Measurements from ENCODE around the gene DHCR24.
"Not testable (repeated sequence)": the region's sequence is repeated elsewhere in the genome, so short reads cannot be mapped to it uniquely, and the experiment has no call there.

The DHCR24 gene

GRCh38 chr1:54887665-54888071 is 673 bp upstream of the DHCR24 start:
- DNase-seq: no peak

DNA sequence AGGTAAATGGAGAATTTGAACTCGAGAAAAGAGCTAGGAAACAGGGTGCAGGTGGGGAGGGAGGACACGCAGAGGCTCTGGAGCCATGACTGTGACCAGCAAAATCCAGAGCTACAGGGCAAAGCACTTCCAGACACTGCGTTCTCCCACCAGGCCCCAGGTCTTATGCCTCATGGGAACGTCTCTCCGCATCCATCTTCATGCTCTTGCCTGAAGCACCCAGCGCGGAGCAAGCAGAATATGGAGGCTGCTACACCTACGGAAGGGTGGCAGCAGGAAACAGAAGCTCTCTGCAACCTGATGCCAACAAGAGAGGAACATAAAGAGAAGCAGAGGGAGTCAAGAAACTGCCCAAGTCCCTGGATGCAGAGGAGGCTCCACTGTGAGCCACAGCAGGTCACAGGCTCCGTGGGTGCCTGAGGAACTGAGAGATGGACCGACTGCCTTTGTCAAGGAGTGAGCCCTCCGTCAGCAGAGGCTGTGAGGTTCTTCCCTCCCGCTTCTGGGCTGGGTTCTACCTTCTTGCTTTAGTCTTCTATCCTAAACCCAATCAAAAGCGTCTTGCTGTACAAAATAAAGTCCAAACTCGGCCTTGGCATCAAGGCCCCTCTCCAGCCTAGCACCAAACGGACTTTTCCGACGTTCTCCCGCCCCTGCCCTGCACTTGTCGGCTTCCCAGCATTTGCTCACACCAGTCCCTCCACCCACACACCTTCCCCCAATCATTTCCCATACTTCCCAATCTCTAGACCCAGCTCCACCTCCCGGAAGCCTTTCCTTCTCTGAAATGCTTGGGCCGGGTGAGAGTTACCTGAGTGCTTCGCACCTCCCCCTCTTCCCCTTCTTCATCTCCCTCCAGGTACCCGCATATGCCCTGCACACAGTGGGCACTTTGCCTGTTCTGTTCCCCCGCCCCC is 930 bp downstream of the DHCR24 start:
- DNase-seq: peak; percentile 36

DNA sequence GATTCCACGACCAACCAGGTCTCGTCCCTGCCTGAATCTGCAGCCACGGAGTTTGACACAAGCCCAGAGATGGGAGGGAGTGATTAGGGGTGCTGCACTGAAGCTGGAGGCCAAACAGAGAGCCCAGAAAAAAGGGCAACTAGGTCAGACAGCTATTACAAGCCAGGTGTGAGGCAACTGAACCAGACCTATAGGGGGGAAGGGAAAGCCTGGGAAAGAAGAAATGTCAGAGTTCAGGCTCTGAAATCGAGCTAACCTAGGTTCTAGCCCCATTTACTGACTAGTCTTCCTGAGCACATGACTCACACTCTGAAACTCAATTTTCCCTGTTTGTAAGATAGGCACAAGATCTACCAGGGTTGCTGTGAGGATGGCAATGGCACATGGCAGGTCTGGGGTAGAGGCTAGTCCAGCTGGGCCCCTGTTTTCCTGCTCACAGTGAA is 1.7 kb downstream of the DHCR24 start:
- no peak for DNase-seq

- DNase-seq: no peak
Observed at GRCh38 chr1:54884768-54885167, 2.2 kb downstream of the DHCR24 start.

- DNase-seq: no peak
Observed at GRCh38 chr1:54884135-54884586, 2.8 kb downstream of the DHCR24 start.

GRCh38 chr1:54883349-54884102 is 3.5 kb downstream of the DHCR24 start:
- DNase-seq: no peak

GRCh38 chr1:54882519-54882918 is 4.5 kb downstream of the DHCR24 start:
- no peak for DNase-seq

- DNase-seq: not testable (repeated sequence)
Observed at GRCh38 chr1:54881604-54882003, 5.4 kb downstream of the DHCR24 start.

- DNase-seq: no peak
Observed at GRCh38 chr1:54879872-54880271, 7.1 kb downstream of the DHCR24 start.

DNA sequence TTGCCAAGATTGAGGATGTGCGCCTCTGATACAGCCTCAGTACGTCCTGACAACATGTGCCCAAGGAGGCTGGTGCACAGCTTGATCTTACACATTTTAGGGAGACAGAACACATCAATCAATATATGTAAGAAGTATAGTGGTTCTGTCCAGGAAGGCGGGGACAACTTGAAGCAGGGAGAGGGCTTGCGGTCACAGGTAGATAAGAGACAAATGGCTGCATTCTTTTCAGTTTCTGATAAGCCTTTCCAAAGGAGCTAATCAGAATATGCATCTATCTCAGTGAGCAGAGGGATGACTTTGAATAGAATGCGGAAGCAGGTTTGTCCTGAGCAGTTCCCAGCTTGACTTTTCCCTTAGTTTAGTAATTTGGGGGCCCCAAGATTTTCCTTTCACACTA is 10.2 kb downstream of the DHCR24 start:
- DNase-seq: no peak

GRCh38 chr1:54875000-54875399 is 12.0 kb downstream of the DHCR24 start:
- DNase-seq: no peak

- DNase-seq: no peak
Observed at GRCh38 chr1:54874079-54874830, 12.7 kb downstream of the DHCR24 start.

GRCh38 chr1:54872036-54872331 is 15.0 kb downstream of the DHCR24 start:
- no peak for DNase-seq

DNA sequence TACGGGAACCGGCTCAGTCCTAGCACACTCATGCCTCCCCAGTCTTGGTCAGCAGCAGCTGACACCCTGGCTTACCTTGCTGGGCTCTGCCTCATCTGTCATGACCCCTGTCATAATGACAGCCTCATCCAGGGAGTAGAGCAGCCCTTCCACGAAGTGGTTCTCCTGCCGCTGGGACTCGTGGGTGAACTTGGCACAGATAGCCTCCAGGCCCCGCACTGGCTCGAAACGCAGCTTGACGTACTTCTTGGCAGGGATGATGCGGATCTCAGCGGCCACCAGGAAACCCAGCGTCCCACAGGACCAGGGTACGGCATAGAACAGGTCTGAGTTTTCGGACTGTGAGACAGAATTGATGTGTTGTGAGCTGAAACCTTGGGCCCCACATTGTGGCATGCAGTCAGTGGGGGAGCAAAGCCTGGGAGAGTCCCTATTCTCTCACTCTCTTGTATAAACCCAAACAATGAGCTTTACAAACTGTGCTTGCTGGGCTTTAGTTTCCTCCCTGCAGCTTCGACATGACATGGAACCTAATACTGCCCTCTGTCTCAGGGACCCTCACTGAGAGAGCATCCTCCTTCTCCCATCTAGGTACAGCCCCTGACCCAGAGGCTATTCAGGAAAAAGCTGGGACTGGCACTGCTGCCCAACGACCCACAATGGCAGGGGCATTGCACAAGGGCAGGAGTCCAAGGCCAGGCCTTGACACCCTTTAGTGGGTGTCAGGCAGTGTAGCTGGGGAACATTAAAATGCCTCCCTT is 15.5 kb downstream of the DHCR24 start:
- no peak for DNase-seq

GRCh38 chr1:54870869-54871268 is 16.1 kb downstream of the DHCR24 start:
- no peak for DNase-seq

DNA sequence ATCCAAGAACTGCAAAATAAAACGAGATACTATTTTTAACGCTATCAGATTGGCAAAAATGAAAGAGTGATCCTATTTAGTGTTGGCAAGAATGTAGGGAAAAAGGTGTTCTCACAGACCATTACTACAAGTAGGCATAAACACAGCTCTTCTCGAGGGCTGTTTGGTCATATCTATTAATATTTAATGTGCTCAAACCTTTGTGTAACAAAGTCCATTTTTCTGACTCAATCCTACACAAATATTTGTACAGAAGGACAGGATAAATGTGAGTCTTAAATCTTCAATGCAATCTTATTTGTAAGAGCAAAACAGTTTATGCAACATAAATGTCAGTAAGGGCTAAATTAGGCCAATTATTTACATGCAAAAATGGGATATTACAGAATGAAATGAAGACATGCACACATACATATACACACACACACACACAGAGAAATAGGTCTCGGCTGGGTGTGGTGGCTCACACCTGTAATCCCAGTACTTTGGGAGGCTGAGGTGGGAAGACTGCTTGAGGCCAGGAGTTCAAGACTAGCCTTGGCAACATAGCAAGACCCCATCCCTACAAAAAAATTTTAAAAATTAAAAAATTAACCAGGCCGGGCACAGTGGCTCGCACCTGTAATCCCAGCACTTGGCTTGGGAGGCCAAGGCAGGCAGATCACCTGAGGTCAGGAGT is 17.7 kb downstream of the DHCR24 start:
- no peak for DNase-seq

DNA sequence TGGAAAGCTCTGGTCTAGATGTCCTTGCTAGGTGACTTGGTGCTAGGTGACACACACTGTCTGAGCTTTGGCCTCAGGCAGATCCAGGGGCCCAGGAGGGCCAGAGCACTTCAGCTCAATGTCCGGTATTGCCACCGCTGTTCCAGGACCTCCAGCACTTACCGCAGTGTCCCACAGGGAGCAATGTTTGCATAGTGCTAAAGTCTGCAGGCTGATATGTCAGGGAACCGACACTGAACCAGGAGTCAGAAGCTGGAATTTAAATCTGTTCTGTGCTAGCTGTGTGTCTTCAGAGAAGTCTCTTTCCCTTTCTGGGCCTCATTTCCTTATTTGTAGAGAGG is 19.3 kb downstream of the DHCR24 start:
- no peak for DNase-seq

- DNase-seq: no peak
Observed at GRCh38 chr1:54866801-54867716, 19.9 kb downstream of the DHCR24 start.

DNA sequence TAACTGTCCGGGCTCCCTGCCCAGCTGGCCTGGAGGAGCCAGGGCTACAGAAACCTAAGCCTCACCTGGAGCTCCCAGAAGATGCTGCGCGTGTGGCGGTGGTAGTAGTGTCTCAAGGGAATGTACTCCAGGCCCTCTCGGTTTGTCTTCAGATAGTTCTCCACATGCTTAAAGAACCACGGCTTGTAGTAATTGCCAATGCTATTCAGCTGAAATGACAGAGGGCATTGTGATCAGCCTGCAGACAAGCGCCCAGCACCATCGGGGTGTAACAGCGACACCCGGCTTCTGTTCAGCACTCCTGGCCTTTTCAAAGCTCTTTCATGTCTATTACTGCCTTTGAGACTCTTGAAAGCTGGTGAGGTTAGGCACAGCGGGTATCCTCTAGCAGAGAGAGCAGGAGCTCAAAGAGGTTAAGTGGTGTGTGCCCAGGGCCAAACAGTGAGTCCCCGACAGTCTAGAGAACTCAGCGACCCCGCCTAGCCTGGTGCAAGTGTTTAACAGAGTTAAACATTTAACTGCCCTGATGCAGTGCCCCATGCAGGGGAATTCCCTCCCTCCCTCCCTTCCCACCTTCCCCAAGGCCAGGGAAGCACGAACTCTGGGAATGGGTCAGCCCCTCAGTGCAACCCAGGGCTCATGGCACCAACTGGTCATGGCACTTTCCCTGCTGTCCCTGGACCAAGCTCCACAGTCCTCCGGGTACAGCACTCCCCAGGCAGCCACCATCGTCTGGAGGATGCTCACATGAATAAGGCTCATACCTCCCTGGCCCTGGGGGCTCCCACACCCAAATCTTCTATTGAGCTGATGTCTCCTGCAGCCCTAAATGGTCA is 21.5 kb downstream of the DHCR24 start:
- no peak for DNase-seq
